GM23338 (cell line): ENCODE results near the gene CPNE4. TPM values are rescaled to one million over a fixed set of nuclear protein-coding genes. Genes with fewer than 3 reads are reported as not detected.
A peak's percentile ranks its signal among the peaks of the same experiment; 100 is the strongest.

Source experiments
- ATAC-seq: fragments of 200-7000 bp; cut with Tn5 transposase; 3 replicates; pipeline ENCODE4 v1.9.1; 2020
- DNase-seq: peaks from one replicate; pipeline ENCODE4 v3.0.0-alpha.2; 2015; ENCODE audit warnings: low spot score
- H2AFZ ChIP-seq: fragments of 200-600 bp; sonication (generic); 2 replicates; pipeline ENCODE4 v1.8.0; 2016; ENCODE audit warnings: antibody characterized with exemption, mild to moderate bottlenecking, moderate library complexity
- H3F3A ChIP-seq: fragments of 200-600 bp; sonication (generic); replicated peaks from 2 replicates; pipeline ENCODE4 v1.8.0; 2017; ENCODE audit warnings: antibody characterized with exemption, mixed run types, low read depth
- H3K27ac ChIP-seq: fragments of 200-600 bp; sonication (generic); 2 replicates; pipeline ENCODE4 v1.6.1; 2016; ENCODE audit warnings: low read depth
- H3K27me3 ChIP-seq: fragments of 200-600 bp; sonication (generic); 2 replicates; pipeline ENCODE4 v1.8.0; 2016; ENCODE audit warnings: mild to moderate bottlenecking, mixed run types, moderate library complexity; ENCODE audit not compliant: insufficient read depth
- H3K36me3 ChIP-seq: fragments of 200-600 bp; sonication (generic); 2 replicates; pipeline ENCODE4 v1.8.0; 2016; ENCODE audit warnings: mild to moderate bottlenecking; ENCODE audit not compliant: insufficient read depth
- H3K4me1 ChIP-seq: fragments of 200-600 bp; sonication (generic); 2 replicates; pipeline ENCODE4 v1.8.0; 2016; ENCODE audit warnings: mild to moderate bottlenecking, moderate library complexity; ENCODE audit not compliant: insufficient read depth
- H3K4me2 ChIP-seq: fragments of 200-600 bp; sonication (generic); 2 replicates; pipeline ENCODE4 v1.7.1; 2017; ENCODE audit warnings: mixed run types
- H3K4me3 ChIP-seq: fragments of 200-600 bp; sonication (generic); 2 replicates; pipeline ENCODE4 v1.6.1; 2016; ENCODE audit warnings: mixed run types
- H3K79me2 ChIP-seq: fragments of 200-600 bp; sonication (generic); replicated peaks from 2 replicates; pipeline ENCODE4 v1.8.0; 2017; ENCODE audit warnings: mild to moderate bottlenecking; ENCODE audit not compliant: insufficient read depth
- H3K9me2 ChIP-seq: fragments of 200-600 bp; sonication (generic); 2 replicates; pipeline ENCODE4 v1.8.0; 2017; ENCODE audit not compliant: insufficient read depth
- H4K20me1 ChIP-seq: fragments of 200-600 bp; sonication (generic); replicated peaks from 2 replicates; pipeline ENCODE4 v1.8.0; 2017; ENCODE audit warnings: mild to moderate bottlenecking; ENCODE audit not compliant: insufficient read depth
- H3K27ac Mint-ChIP-seq: 2 replicates; pipeline ENCODE4 v1.8.0; 2020; ENCODE audit warnings: inconsistent platforms, mild to moderate bottlenecking, moderate library complexity, mixed read lengths
- H3K27me3 Mint-ChIP-seq: 3 replicates; pipeline ENCODE4 v1.8.0; 2022; ENCODE audit warnings: low read depth, mild to moderate bottlenecking, moderate library complexity, mixed read lengths, inconsistent platforms; ENCODE audit not compliant: insufficient read depth, poor library complexity
- H3K36me3 Mint-ChIP-seq: 3 replicates; pipeline ENCODE4 v1.8.0; 2021; ENCODE audit warnings: low read depth, mild to moderate bottlenecking, inconsistent platforms, moderate library complexity, mixed read lengths
- H3K4me1 Mint-ChIP-seq: 3 replicates; pipeline ENCODE4 v1.8.0; 2020; ENCODE audit warnings: mild to moderate bottlenecking, inconsistent platforms, mixed read lengths
- H3K4me3 Mint-ChIP-seq: 3 replicates; pipeline ENCODE4 v1.8.0; 2021; ENCODE audit warnings: moderate library complexity, mild to moderate bottlenecking, inconsistent platforms, mixed read lengths
- H3K9me3 Mint-ChIP-seq: 3 replicates; pipeline ENCODE4 v1.8.0; 2020; ENCODE audit warnings: moderate library complexity, mild to moderate bottlenecking, inconsistent platforms, mixed read lengths
- CREB1 ChIP-seq: fragments of 250-450 bp; sonication (Bioruptor Pico); IDR thresholded peaks from 2 replicates; pipeline ENCODE4 v1.5.0; 2020; ENCODE audit warnings: low read depth, mild to moderate bottlenecking, moderate library complexity
- CTCF ChIP-seq, 2 experiments: fragments of 200-600 bp in 1 of 2; sonication (generic) in 1 of 2; conservative IDR thresholded peaks; 2 replicates each; pipeline versions ENCODE4 v1.5.1 to v1.6.1; 2016 to 2017; ENCODE audit warnings: antibody characterized with exemption in 2 of 2, low read depth in 2 of 2, mild to moderate bottlenecking in 2 of 2, moderate library complexity in 1 of 2
- EZH2 ChIP-seq: fragments of 200-600 bp; sonication (generic); IDR thresholded peaks from one replicate; pipeline ENCODE4 v1.8.0; 2017; ENCODE audit warnings: antibody characterized with exemption, mild to moderate bottlenecking, low read depth; ENCODE audit not compliant: unreplicated experiment
- EZH2phosphoT487 ChIP-seq: fragments of 200-600 bp; sonication (generic); IDR thresholded peaks from one replicate; pipeline ENCODE4 v1.8.1; 2018; ENCODE audit warnings: antibody characterized with exemption; ENCODE audit not compliant: unreplicated experiment
- JUNB ChIP-seq: IDR thresholded peaks from one replicate; pipeline ENCODE4 v1.6.1; 2016; ENCODE audit warnings: antibody characterized with exemption; ENCODE audit not compliant: unreplicated experiment
- NANOG ChIP-seq: IDR thresholded peaks from 2 replicates; pipeline ENCODE4 v1.6.1; 2016; ENCODE audit warnings: antibody characterized with exemption, borderline replicate concordance
- REST ChIP-seq: IDR thresholded peaks from one replicate; pipeline ENCODE4 v1.6.1; 2018; ENCODE audit warnings: antibody characterized with exemption; ENCODE audit not compliant: unreplicated experiment
- ZNF462 ChIP-seq: fragments of 250-450 bp; sonication (Bioruptor Pico); IDR thresholded peaks from 2 replicates; pipeline ENCODE4 v1.5.0; 2020; ENCODE audit warnings: mild to moderate bottlenecking, moderate library complexity
- polyA plus RNA-seq: library from polyadenylated mRNA; unstranded; fragments of >200 nt; fragmentation: Nextera tagmentation; extraction: Ambion mirVana; gene quantifications from 2 replicates; pipeline ENCODE4 v1.2.1, GENCODE V29; 2016
- total RNA-seq: library from RNA; depleted of rRNA; stranded (reverse); fragments of >200 nt; shearing (Covaris generic); gene quantifications from 2 replicates; pipeline ENCODE4 v1.2.3, GENCODE V29; 2014

The CPNE4 gene
- total and polyA plus RNA-seq, 2 experiments from 2014 or later: 2.0 to 6.5 TPM

GRCh38 chr3:131807822-131808221, 227.0 kb downstream of the CPNE4 start:
- no peak overlapping the region for H3K27ac ChIP-seq
- Mint-ChIP-seq H3K27me3 (no peaks in the 10 kb centered on the region), H3K36me3 (no peaks in the 10 kb centered on the region), H3K27ac (no peak overlapping the region), H3K4me3 (no peak overlapping the region), H3K4me1 (peaks cover 26% of the 10 kb centered on the region; the same call in 2 of the 3 replicates), H3K9me3 (no peaks in the 10 kb centered on the region)
- no peaks in the 10 kb centered on the region for H3K36me3 ChIP-seq
- H3K4me2 ChIP-seq: no peak overlapping the region
- no peak for TF ChIP-seq REST
- no peak for TF ChIP-seq CREB1 (CRISPR knock-in tag)
- TF ChIP-seq EZH2phosphoT487: no peak
- TF ChIP-seq NANOG: no peak
- no peak for TF ChIP-seq JUNB
- no peak for TF ChIP-seq EZH2
- no peak for DNase-seq
- no peaks in the 10 kb centered on the region for H3K27me3 ChIP-seq
- H2AFZ ChIP-seq: no peak overlapping the region
- H3F3A ChIP-seq: no peaks in the 10 kb centered on the region
- peaks cover 17% of the 10 kb centered on the region for H3K4me1 ChIP-seq
- H3K9me2 ChIP-seq: no peaks in the 10 kb centered on the region
- no peaks in the 10 kb centered on the region for H4K20me1 ChIP-seq
- no peak for ATAC-seq
- no peak overlapping the region for H3K4me3 ChIP-seq
- no peaks in the 10 kb centered on the region for H3K79me2 ChIP-seq

GRCh38 chr3:131806736-131807135, 228.1 kb downstream of the CPNE4 start:
- Mint-ChIP-seq H3K9me3 (no peaks in the 10 kb centered on the region), H3K27ac (no peak overlapping the region), H3K36me3 (no peaks in the 10 kb centered on the region), H3K4me3 (no peak overlapping the region), H3K4me1 (peaks cover 16% of the 10 kb centered on the region; the same call in 2 of the 3 replicates), H3K27me3 (no peaks in the 10 kb centered on the region)
- H3K4me2 ChIP-seq: no peak overlapping the region
- H3K79me2 ChIP-seq: no peaks in the 10 kb centered on the region
- no peaks in the 10 kb centered on the region for H3K36me3 ChIP-seq
- no peak for DNase-seq
- no peak overlapping the region for H3K4me3 ChIP-seq
- H3K4me1 ChIP-seq: peaks cover 9% of the 10 kb centered on the region
- no peak overlapping the region for H3K27ac ChIP-seq
- peak overlapping the region; percentile 90; the same call in 1 of the 2 replicates for H2AFZ ChIP-seq
- H3F3A ChIP-seq: no peaks in the 10 kb centered on the region
- H3K27me3 ChIP-seq: no peaks in the 10 kb centered on the region
- no peaks in the 10 kb centered on the region for H4K20me1 ChIP-seq
- ATAC-seq: no peak
- H3K9me2 ChIP-seq: no peaks in the 10 kb centered on the region
- TF ChIP-seq CTCF (conservative IDR thresholded peaks at IDR 0.05; ENCODE audit: low read depth in 2 of 2) (no peak), ZNF462 (no peak)
